ENCODE measurements around the gene PRRG4. TPM values are rescaled to one million over a fixed set of nuclear protein-coding genes. Genes with fewer than 3 reads are reported as not detected.

PRRG4 gene
- total and polyA plus RNA-seq, 2 of the 13 experiments (the other 11 are each of a cell fraction or from before 2014, with no cell fraction given) = 0.24 to 0.95 TPM

DNA sequence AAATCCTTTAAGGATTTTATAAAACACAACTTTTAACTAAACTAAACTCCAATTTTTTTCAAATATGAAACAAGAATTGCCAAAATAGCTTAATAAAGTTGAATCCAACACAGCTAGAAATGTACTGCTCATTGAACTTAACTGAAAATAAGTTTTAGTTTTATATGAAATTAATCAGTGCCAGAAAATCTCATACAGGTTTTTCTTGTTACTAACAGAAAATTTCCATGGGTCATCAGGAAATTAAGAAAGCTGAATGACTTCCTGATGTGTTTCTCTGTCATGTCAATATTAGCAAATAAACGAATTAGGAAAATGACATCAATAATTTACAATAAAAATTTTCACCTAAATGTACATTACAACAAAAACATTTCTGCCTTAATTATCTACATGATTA lies 38.8 kb upstream of the PRRG4 start:
- FAIRE-seq (no peak), DNase-seq (ENCODE audit: low spot score) (no peak), ATAC-seq (no peak)
- no peak overlapping the region for H3K9ac ChIP-seq (ENCODE audit: insufficient read depth, low read depth, low read length)
- H4K20me1 ChIP-seq (ENCODE audit: insufficient read depth, low read length) = no peaks in the 10 kb centered on the region
- H3K27ac ChIP-seq (ENCODE audit: extremely low read length, insufficient read depth, low read length) = no peak overlapping the region
- POLR2A ChIA-PET = no interaction called here
- H3K4me2 ChIP-seq (ENCODE audit: low read depth, low read length) = no peak overlapping the region
- no peaks in the 10 kb centered on the region for H3K79me2 ChIP-seq (ENCODE audit: insufficient read depth, low read length)
- peaks cover 0 to 5% of the 10 kb centered on the region in 2 experiments; a peak in 2 of 5 replicates for H3K27me3 ChIP-seq (ENCODE audit: control insufficient read depth in 1 of 2, insufficient read depth in 2 of 2, low read length in 2 of 2)
- H3K9me3 ChIP-seq (ENCODE audit: low read length) = no peaks in the 10 kb centered on the region
- no TSS peak for BruUV-seq (replicated peaks)
- 2% methylated on average over 1 of the region's 1 CpG for WGBS (ENCODE audit: low lambda C conversion rate)
- CTCF ChIA-PET (ENCODE audit: low intra/inter-chr PET ratio, low total read pairs) = no interaction called here
- H3K36me3 ChIP-seq (replicated peaks in 1 of 2; ENCODE audit: control insufficient read depth in 1 of 2, insufficient read depth in 2 of 2, low read length in 2 of 2) = no peaks in the 10 kb centered on the region
- no peak overlapping the region for H2AFZ ChIP-seq (ENCODE audit: low read length)
- TF ChIP-seq TCF12 (IDR thresholded peaks at IDR 0.05) (no peak), TCF12 (CRISPR knock-in tag; IDR thresholded peaks at IDR 0.05) (no peak), XBP1 (CRISPR knock-in tag; IDR thresholded peaks at IDR 0.05) (no peak), PPARG (CRISPR knock-in tag; conservative IDR thresholded peaks at IDR 0.05) (no peak), NAIF1 (CRISPR knock-in tag; IDR thresholded peaks at IDR 0.05; ENCODE audit: borderline replicate concordance) (no peak), TBL1XR1 (IDR thresholded peaks at IDR 0.05; ENCODE audit: borderline replicate concordance, low read length, partially characterized antibody) (no peak), KLF9 (CRISPR knock-in tag; IDR thresholded peaks at IDR 0.05; ENCODE audit: low read depth) (no peak), MATR3 (CRISPR knock-in tag; IDR thresholded peaks at IDR 0.05) (no peak)
- TF ChIP-seq, protein P1, sequence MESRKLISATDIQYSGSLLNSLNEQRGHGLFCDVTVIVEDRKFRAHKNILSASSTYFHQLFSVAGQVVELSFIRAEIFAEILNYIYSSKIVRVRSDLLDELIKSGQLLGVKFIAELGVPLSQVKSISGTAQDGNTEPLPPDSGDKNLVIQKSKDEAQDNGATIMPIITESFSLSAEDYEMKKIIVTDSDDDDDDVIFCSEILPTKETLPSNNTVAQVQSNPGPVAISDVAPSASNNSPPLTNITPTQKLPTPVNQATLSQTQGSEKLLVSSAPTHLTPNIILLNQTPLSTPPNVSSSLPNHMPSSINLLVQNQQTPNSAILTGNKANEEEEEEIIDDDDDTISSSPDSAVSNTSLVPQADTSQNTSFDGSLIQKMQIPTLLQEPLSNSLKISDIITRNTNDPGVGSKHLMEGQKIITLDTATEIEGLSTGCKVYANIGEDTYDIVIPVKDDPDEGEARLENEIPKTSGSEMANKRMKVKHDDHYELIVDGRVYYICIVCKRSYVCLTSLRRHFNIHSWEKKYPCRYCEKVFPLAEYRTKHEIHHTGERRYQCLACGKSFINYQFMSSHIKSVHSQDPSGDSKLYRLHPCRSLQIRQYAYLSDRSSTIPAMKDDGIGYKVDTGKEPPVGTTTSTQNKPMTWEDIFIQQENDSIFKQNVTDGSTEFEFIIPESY (CRISPR knock-in tag; IDR thresholded peaks at IDR 0.05) = no peak
- in situ Hi-C loops (cut with HindIII; ENCODE audit: extremely low pct_ligation_motif_present, low pct_unique_long_range_greater_than_20kb) = loop anchor here (5.0 kb wide), 1 partner anchor 79 kb away; no protein-coding TSS in a partner anchor
- intact Hi-C loops (cut with micrococcal nuclease; ENCODE audit: unreplicated experiment) = loop anchor here (5.0 kb wide), 1 partner anchor 359 kb away; no protein-coding TSS in a partner anchor
- H3K4me3 ChIP-seq (replicated peaks in 1 of 3; ENCODE audit: insufficient read depth in 1 of 3, low read depth in 2 of 3, low read length in 3 of 3) = no peak overlapping the region
- no peaks in the 10 kb centered on the region for H3K4me1 ChIP-seq (ENCODE audit: insufficient read depth, low read length)
